Hematopoietic multipotent progenitor cell treated with erythropoietin and hydrocortisone succinate and interleukin-3 and kit ligand, for 4 days (in vitro differentiated cells): ENCODE results near the gene TNC.

ENCODE experiments used
- DNase-seq: peaks from one replicate; pipeline ENCODE4 v3.0.0-alpha.2; 2015

TNC gene

DNA sequence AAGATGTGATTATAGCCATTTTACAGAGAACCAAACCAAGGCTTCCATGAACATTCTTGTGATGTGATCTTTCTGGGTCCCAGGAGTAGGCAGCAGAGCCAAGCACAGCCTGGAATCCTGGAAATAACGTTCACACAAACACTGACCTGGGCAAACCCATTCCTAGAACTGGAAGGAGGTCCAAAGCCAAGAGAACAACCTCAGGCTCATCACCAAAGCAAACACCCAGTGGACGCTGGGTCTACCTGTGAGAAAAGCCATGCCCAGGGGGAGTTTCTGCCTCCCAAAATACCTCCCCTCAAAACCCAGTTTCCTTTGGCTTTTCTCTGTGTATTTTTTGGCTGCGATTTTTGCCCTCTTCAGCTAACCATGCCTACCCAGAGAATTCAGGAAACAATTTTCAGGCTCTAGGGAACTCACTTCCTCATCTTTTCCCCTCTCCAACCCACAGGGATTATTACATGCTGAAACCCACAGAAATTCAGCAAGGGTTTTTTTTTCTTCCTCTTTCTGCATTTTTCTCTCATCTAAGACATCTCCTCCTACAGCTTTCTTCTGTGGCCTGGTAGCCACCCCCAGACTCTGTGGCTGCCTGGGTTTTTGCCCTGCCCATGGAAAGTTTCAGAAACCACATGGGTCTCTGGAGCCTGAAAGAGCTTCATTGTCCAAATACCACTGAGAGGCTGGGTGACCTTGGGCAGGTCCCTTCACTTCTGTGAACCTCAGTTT is 75.0 kb downstream of the TNC start:
- DNase-seq = peak; percentile 45

DNA sequence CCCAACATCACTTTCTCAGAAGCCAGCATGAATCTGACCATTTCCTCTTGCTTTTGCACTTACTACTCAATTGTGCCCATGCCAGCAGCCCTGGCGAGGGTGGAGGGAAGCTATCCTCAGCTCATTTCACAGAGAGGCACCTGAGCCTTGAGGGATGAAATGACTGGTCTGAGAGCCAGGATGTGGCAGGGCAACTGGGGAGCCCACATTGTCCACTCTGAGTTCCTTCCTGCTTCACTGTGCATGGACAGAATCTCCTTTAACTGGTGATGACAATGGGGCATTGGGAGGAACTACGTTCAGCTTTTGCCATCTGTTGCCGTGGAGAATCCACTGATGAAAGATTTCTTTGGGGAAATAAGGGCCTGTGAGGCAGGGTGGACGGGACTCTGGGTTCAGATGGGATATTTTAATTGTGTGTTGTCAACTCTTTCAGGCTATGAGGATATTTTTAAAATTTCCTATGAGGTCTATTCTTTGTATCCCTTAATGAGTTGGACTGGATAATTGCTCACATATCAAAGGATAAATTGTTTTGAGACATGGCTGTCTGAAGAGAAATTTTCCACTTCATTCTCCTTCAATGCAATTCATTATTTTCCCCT is 78.3 kb downstream of the TNC start:
- no peak for DNase-seq

DNA sequence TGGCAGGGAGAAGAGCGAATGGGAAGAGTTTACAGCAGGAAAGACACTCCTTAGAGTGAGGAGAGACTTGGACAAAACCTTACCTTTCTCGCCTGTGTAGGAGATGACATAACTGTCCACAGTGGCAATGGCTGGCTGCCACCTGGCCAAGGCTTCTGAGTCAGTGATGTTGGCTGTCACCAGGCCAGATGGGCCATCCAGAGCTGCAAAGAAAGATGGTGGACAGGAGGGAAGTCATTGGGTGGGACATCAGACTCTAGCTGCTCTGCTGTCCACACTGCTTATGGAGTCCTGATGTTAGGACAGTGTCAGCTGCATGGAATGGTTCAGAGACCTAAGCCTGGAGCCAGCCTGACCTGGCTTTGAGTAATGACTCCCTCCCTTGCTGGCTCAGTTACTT is 79.8 kb downstream of the TNC start:
- no peak for DNase-seq

DNA sequence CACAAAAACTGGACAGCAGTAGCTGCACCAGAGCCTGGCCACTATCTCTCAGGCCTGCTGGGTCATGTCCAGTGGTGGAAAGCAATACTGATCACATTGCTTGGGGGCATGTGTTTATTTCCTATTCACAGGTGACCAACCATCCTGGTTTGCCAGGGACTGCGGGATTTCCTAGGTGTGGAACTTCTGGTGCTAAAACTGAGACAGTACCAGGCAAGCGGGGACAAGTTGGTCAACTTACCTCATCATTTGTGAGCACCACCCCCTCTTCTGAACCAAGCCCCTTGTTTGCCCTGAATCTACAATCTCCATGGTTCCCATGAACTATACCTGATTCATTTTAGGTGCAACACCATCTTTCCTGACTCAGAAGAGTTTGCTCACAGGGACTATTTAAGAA is 81.3 kb downstream of the TNC start:
- no peak for DNase-seq

DNA sequence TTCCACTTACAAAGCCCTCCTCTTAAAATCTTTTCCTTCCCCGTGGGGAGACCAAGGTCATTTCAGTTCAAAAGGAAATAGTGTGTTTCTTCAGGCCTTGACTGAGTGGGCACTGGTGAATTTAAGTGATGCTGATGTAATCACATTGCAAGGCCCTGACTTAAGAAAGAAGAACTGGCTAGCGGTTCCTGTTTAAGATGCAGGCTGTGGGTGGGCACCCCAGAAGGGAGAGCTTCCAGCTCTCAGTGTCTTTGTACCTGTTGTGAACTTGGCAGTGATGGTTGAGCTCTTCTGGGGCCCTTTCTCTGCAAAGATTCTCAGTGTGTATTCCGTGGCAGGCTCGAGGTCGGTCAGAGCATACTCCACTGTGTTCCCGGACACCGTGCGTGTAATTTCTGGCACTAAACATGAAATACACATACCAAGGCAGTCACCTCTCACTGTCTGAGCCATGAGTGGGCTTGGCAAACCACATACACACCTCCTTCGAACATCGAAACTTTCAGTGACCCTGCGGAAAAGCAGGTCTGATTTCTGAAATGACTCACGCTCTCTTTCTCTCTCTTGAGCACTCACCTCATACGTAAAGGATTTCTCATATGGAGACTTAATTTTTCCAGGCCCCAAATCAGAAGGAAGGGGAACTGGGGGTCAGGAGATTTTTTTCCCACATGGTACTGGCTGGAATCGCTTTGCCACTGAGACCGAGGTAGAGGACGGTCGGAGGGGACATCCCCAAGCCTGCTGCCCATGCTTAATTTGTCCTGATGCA is 81.9 kb downstream of the TNC start:
- peak; percentile 47 for DNase-seq

DNA sequence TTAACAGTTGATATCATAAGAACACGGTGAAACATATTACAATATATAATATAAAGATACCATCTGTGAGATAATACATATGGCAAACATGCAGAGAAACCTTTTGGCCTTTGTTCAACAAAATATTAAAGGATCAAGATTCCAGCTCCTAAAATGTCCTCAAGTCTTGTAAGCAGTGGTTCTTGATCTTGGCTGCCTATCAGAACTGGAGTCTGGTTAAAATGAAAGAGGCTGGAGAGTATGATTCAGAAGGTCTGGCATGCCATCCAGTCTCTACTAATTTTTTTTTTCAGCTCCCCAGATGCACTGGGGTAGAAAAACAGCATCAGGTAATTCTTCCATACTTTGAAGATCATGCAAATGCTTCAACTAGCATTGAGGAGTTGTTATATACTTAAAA is 83.2 kb downstream of the TNC start:
- no peak for DNase-seq

DNA sequence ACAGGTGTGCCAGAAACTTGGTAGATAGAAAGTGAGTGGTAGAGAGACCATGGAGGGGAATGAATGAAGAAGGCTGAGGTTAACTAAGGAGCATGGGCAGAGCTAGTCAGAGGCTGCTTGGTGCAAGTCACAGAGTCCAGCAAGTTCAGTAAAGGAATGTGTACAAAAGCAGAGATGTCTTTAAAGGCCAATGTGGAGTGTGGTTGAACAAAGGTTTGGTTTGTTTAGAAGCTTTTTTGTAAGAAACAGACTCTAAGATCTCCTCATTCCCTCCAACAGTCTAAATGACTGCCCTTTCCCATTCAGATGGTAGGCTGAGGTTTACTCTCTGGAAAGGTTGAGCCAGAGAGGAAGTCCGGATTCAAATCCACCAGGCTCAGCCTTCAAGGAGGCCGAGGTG is 84.2 kb downstream of the TNC start:
- DNase-seq = no peak

DNA sequence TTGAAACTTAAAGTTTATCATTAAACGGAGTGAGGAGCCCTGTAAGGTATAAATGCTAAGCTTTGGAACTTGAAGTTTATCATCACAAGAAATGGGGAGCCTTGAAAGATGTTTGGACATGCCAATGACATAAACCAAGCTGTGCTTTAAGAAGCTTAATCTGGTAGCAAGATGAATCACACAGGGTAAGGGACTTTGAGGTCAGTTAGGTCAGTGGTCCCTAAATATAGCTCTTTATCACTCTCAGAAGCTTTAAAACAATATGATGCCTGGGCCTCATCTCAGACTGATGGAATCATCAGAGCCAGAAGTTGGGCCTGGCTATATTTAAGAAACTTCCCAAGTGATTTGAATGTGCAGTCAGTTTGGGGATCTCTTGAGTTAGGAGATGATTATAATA is 85.7 kb downstream of the TNC start:
- DNase-seq = no peak

DNA sequence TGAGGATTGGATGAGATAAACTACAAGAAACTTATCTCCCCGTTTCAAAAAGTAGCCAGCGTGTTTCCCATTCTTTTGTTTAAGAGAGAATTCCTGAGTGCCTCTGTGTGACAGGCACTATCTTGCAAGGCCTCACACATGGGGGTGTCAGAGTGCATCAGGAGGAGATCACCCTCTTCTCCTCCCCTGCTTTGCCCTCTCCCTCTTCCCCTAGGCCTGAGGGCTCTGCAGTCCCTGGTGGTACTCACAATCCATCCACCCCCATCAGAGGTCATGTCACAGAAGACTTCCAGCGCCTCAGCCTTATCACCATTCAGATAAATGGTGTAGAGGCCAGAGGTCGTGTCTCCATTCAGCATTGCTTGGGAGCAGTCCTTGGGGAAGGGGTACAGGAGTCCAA is 88.0 kb downstream of the TNC start:
- no peak for DNase-seq

DNA sequence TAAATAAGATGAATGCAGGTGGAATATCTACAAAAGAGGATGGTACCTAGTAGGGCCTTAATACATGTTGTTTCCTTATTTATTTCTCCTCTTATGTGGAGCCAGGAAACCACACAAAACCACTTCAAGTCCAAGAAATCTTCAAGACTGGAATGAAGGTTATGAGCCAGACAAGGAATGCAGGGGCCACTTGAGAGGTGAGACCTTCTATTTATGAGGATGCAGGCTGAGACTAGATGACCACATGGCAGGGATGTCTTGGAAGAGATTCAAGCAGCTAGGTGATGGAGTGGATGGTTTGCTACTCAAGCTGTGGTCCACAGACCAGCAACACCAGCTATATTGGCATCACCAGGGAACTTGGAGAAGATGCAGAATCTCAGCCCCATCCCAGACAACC is 92.2 kb downstream of the TNC start:
- no peak for DNase-seq

DNA sequence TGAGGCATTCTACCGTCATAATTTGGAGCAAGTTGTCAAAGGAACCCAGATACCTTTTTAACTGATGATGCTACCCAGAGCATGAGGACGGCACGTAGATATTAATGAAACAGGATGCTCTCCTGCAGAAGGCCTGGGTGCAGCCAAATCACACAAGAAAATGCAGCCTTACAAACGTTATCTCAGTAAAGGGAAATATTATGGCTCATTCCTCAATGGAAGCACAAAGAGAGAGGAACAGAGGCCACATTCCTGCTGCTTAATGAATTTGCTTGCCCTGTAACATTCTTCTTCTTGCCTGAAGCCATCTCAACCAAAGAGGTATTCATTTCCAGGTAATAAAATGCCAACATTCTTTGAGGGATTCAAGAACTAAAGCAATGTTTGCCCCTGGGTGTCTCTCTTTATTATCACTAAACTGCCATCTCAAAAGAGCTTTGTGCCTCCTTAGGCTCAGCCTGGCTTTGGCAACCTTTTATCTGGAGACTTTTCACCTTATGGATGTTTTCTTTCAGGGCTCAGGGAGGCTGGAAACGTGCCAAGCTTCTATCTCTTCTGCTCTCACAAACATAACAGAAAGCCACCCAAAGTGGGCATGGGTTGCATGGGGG is 92.9 kb downstream of the TNC start:
- DNase-seq = no peak

DNA sequence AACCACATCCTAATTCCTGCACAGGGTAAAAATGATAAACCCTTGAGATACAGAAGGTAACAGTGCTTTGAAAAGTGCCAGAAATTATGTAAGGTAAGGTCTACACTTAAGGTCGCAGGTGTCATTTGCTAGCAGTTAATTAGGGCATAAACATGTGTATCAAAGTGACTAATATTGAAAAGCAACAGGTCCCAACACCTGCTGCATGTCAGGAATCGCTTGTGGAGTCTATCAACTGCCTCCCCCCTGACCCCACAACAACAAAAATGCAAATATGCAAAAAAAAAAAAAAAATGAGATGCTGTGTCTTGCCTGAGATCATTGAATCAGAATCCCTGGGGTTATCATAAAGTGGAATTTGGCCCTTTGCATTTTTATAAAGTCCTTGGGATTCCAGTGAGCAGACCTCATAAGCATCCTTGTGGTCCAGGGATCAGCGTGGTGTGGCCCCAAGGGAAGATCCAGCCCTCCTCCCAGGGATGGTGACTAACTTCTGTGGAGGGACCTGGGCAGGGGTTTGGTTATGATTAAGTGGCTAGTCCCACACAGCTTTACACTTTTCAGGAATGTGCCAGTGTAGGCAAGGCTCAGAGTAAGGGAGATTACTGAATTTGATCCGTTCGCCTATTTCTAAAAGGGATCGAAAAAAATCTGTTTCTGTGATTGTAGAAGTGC is 95.1 kb downstream of the TNC start:
- no peak for DNase-seq

DNA sequence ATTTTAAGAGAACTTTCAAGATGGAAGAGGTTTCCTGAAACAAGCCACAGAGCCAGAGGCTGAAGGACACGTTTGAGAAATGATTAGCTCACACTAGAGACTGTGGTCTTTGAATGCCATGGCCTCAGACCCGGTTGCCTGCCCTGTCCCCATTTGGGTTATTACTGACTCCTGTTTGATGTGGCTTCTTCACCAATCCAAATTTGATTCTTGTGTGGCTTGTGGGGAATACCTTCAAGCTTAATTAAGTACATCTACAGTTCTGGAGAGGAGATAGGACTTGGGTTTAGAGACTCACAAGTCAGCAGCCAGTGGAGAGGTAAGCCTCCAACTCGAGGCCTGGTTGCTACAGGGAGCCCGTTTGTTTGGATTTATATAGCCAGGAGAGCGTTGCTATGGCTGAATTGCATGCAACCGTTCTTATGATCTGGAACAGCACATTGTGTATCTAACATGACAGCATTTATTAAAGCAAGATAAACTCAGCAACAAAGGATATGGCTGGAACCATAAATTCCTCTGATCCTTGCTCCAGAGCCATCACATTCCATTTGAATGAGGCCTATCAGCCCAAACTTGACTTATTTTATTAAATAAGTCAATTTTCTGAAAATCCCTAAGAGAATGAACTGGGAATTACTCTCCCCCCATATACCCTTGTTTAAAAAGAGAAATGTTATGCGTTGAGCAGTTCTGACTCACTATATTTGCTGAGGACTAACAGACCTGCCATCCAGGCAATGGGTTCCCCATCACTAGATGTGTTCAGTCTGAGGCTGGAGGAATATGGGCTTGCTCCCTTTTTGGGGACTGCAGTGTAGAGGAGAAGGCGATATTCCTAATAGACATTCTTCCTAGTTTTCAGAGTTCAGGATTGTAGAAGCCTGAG is 99.2 kb downstream of the TNC start:
- DNase-seq = no peak

DNA sequence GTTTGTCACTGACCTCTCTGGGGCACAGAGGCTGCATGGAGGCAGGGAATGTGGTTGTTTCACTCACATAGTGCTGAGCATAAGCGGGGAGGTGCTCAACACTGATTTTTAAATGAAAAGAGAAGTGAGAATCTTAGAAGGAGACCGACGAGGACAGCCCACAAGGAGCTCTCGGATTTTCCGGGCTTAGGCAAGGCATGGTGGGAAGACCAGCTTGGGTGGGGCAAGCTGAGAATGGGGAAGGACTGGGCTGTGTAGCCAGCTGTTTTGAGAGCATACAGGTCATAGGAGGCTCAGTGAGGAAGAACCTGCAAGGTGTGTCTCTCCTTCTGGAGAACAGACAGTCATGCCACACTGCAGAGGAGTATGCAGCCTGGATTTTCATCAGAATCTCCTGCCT is 101.6 kb downstream of the TNC start:
- no peak for DNase-seq

DNA sequence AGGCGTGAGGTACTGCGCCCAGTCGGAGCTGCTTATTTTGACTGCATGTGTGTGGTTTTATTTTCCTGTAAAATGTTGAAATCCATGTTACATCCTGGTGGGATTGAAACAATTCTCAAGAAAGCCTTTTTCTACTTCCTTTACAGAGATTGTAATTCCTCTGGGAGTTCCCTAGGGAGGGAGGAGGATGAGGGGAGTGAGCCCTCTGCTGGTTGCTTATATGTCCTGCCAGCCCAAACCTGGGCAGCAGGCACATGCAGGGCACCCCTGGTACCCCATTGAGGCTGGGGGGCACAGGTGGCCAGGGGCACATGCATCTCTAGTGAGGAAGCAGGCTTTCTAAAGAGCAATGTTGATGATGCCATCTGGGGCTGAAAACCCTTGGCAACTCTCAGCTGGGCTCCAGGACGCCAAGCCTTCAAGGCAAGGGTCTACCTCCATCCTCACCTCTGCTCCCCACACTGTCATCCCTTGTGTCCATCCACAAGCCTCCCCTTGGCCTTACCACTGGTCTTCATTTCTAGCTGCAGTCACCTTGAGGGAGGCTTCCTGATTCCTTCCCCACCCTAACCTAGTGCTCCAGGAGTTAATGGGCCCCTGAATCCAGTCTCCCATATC is 102.8 kb downstream of the TNC start:
- peak; percentile 22 for DNase-seq

DNA sequence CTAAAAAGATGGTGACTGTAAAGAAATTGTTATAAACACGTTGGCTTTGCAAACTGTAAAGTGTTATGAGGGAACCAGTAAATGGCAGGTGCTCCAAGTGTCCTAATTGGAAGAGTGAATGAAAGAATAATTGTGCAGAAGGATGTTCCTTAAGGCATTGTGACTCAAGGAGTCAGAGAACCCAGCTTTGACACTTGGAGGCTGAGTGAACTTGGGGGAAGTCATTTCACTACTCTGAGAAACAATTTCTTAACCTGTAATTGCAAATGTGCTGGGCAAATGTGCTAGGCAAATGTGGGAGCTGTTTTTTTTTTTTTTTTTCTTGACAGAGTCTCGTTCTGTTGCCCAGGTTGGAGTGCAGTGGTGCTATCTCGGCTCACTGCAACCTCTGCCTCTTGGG is 103.5 kb downstream of the TNC start:
- no peak for DNase-seq

DNA sequence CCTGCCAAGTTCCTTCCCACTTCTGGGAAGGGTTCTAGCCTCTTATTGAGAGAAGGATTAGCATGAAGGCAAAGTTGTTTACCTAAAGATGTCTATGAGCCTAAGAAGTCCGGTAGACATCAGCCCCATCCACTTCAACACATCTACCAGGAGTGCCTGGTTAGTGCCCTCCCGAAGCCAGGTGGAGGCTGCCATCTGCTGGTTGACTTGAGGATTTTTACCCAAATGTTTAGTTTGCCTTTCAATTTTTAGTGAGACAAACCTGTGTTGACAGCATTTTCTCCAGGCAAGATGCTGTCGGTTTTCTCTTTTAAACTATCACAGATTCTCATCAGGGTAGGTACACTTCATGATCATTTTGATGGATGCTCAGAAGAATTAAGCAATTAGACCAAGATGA is 104.0 kb downstream of the TNC start:
- DNase-seq = peak; percentile 84

DNA sequence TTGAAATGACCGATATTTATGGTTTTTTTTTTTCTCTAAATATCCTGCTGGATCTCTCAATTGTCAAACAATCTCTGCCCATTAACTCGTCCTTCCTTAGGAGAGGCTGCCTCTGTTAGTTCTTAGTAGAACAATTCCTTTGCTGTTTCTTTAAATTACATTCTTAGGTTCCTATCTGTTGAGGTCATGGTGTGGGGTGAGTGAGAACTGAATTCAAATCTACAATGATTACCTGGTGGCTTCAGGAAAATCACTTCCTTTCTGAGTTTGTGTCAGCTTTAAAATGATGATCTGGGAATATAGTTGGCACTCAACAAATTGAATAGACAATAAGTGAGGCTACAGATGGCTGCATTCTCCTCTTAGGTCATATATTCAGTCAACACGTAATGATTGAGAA is 105.5 kb downstream of the TNC start:
- no peak for DNase-seq

DNA sequence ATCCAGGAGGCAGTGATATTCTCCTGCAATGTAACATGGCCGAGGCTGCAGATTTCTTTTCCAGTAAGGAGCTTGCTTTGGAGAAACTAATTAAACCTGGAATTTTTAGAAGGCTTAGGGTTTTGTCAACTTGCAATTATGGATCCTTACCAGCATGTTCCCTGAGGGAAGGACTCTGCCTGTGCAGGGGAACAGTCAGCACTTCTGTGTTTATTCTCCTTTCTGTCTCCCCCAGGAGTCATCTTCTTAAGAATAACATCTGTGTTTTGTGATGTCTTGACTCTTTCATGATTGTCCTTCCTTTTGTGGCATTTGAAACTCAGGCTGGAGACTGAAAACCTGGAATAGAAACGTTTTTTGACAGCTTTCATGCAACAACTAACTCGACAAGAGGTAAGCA is 107.1 kb downstream of the TNC start:
- no peak for DNase-seq

DNA sequence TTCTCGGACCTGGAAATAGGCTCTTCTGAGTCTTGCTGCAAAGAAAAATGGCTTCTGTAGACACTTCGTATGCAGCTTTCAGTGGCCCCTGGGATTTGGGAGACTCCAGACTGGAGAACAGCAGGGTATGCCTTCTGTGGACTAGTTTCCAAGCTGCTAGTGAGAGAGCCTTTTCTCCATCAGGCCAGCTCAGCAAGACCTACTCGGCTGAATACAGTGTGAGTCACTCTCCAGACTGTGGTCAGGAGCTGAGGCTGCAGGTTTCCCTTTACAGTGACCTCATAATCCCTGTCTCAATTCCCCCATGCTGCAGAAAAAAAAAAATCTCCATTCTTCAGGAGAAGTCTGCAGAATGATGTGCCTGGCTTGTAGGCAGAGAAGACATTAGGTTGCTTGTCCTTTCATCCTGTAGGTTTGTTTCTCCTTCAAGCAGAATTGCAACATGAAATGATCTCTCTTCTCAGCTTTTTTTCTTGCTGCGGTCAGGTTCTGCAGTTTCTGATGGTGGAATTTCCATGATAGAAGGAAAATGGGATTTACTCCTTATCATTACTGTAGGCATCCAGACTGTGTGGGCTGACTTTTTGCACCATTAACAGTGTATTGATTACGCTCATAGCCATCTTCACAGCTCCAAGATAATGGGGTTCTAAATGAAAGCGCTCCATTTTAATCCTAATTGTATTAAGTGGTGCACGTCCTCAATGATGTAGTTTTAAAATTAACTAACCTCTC is 109.3 kb downstream of the TNC start:
- peak; percentile 11 for DNase-seq

DNA sequence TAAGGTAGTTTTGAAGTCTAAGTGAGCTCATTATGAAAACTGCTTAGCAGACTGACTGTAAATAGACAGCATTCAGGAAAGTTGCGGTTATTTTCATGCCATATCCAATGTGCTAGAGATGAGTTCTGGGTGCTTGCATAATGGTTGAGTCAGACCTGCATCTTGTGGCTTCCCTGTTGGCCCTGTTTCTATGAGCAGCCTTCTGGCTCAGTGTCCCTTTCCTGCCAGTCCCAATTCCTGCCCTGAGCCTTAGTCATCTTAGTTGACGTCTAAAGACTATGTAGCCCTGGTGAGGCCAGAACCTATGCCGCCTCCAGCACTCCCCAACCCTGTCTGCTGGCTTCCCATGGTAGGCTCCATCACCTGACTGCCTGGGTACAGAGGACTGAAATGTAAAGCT is 111.3 kb downstream of the TNC start:
- DNase-seq = no peak
